Activated naive CD4-positive, alpha-beta T cell treated with anti-CD3 and anti-CD28 coated beads, Interleukin-2, amount 50 U/mL, for 24 hours (primary cell): ENCODE results near the gene FAM184A.

Experiments
- H3K27ac Mint-ChIP-seq: one replicate; pipeline ENCODE4 v1.8.0; 2021; ENCODE audit warnings: mild to moderate bottlenecking, mixed read lengths
- H3K27me3 Mint-ChIP-seq: one replicate; pipeline ENCODE4 v1.8.0; 2021; ENCODE audit warnings: mixed read lengths
- H3K36me3 Mint-ChIP-seq: one replicate; pipeline ENCODE4 v1.8.0; 2021; ENCODE audit warnings: mixed read lengths
- H3K4me1 Mint-ChIP-seq: one replicate; pipeline ENCODE4 v1.8.0; 2021; ENCODE audit warnings: mixed read lengths
- H3K4me3 Mint-ChIP-seq: one replicate; pipeline ENCODE4 v1.8.0; 2021; ENCODE audit warnings: mild to moderate bottlenecking, mixed read lengths
- H3K9me3 Mint-ChIP-seq: one replicate; pipeline ENCODE4 v1.8.0; 2021; ENCODE audit warnings: mixed read lengths

Gene FAM184A

GRCh38 chr6:118985123-118985830 lies 93.2 kb downstream of the FAM184A start:
- H3K4me1 Mint-ChIP-seq = no peaks in the 10 kb centered on the region
- no peak overlapping the region for H3K4me3 Mint-ChIP-seq
- no peaks in the 10 kb centered on the region for H3K27me3 Mint-ChIP-seq
- H3K9me3 Mint-ChIP-seq = no peaks in the 10 kb centered on the region
- H3K27ac Mint-ChIP-seq = no peak overlapping the region
- H3K36me3 Mint-ChIP-seq = no peaks in the 10 kb centered on the region

- Mint-ChIP-seq H3K27me3 (no peaks in the 10 kb centered on the region), H3K4me3 (no peak overlapping the region), H3K4me1 (no peaks in the 10 kb centered on the region), H3K27ac (no peak overlapping the region), H3K9me3 (no peaks in the 10 kb centered on the region), H3K36me3 (peaks cover 2% of the 10 kb centered on the region)
Observed at GRCh38 chr6:118984342-118984741, 94.1 kb downstream of the FAM184A start.

DNA sequence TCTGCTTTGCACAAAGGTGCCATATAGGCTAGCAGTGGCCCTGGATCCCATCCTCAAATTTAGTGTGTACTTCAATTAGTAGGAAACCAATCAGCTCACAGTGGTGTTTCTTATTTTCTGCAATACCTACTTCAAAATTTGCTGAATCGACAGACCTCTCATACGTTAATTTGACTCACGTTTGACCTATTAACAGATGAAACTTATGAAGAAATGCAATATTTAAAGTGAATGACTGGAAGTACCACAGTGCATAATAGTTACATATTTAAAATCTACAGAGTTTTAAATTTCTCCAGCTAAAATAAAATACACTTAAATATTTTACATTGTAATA lies 95.9 kb downstream of the FAM184A start:
- no peaks in the 10 kb centered on the region for H3K9me3 Mint-ChIP-seq
- H3K27me3 Mint-ChIP-seq = no peaks in the 10 kb centered on the region
- H3K27ac Mint-ChIP-seq = no peak overlapping the region
- peaks cover 7% of the 10 kb centered on the region for H3K36me3 Mint-ChIP-seq
- H3K4me1 Mint-ChIP-seq = no peaks in the 10 kb centered on the region
- no peak overlapping the region for H3K4me3 Mint-ChIP-seq

DNA sequence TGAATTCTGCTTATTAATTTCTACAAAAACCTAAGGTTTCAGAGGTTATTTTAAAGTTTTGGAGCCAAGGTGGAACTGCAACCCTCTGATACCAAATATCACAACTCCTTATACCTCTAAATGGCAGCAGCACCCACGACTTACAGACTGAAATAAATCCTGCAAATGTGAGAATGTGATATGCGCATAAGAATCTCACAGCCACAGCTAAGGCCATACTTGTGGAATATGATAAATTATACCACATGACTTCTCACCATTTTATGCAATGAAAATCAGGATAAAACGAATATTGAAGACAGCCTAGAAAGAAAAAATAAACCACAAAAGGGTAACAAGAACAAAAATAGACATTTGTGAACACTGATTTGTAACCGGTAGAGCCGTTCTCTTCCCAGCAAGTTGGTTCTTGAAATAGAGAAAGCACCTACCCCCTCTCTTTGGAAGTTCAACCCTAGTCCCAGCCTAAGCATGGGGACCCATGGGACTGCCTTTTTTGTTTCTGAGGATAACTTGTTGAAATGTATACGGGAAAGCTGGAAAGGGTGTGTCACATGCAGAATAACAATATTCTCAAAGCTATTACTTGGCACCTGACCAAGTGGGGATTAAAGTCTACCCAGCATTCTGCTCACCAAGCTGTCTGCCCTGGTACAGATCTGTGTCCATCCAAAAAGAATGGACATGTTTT lies 96.4 kb downstream of the FAM184A start:
- Mint-ChIP-seq H3K4me3 (no peak overlapping the region), H3K27ac (no peak overlapping the region), H3K4me1 (no peaks in the 10 kb centered on the region), H3K27me3 (no peaks in the 10 kb centered on the region), H3K9me3 (no peaks in the 10 kb centered on the region), H3K36me3 (peaks cover 7% of the 10 kb centered on the region)

DNA sequence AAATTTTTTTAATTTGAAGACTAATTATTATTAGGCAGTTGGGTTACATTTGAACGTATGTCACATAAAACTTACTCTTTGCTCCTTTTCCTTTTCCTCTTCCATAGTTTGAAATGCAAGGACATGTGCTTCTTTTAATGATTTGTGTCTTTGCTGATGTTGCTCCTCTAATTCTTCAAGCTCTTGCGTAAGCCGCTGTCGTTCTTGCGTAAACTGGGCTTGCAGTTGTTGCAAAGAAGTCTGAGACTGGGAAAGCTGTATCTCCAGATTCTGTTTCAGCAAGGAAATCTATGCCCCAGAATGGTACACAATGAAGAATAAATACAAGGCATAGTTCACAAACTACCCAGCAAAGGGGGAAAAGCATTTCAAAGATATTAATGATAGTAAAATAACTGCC lies 98.4 kb downstream of the FAM184A start:
- no peaks in the 10 kb centered on the region for H3K27me3 Mint-ChIP-seq
- no peaks in the 10 kb centered on the region for H3K9me3 Mint-ChIP-seq
- no peaks in the 10 kb centered on the region for H3K4me1 Mint-ChIP-seq
- no peak overlapping the region for H3K27ac Mint-ChIP-seq
- H3K4me3 Mint-ChIP-seq = no peak overlapping the region
- peaks cover 7% of the 10 kb centered on the region for H3K36me3 Mint-ChIP-seq

GRCh38 chr6:118974790-118975189 lies 103.7 kb downstream of the FAM184A start:
- no peak overlapping the region for H3K27ac Mint-ChIP-seq
- H3K36me3 Mint-ChIP-seq = peaks cover 8% of the 10 kb centered on the region
- H3K4me3 Mint-ChIP-seq = no peak overlapping the region
- H3K4me1 Mint-ChIP-seq = no peaks in the 10 kb centered on the region
- no peaks in the 10 kb centered on the region for H3K9me3 Mint-ChIP-seq
- H3K27me3 Mint-ChIP-seq = no peaks in the 10 kb centered on the region

GRCh38 chr6:118971682-118972081 lies 106.8 kb downstream of the FAM184A start:
- H3K27ac Mint-ChIP-seq = no peak overlapping the region
- H3K4me1 Mint-ChIP-seq = no peaks in the 10 kb centered on the region
- no peaks in the 10 kb centered on the region for H3K27me3 Mint-ChIP-seq

DNA sequence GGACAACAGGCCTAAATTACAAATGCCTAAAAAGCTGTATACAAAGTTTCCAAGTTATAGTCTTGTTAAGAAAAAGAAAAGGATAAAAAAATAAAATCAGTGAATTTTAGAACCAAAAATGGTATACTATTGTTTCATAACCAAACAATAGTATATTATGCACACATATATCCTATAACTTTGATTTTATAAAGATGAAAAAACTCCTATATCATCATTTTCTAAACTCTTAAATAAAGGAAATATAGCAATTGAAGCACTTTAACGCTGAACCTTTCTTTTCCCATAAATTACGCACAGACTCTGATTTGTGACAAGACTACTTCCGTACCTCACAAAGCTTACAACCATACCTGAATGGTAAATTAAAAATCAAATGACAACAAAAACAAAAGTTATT lies 107.6 kb downstream of the FAM184A start:
- Mint-ChIP-seq H3K4me1 (no peaks in the 10 kb centered on the region), H3K4me3 (no peak overlapping the region), H3K27ac (no peak overlapping the region), H3K36me3 (peaks cover 3% of the 10 kb centered on the region), H3K27me3 (no peaks in the 10 kb centered on the region), H3K9me3 (no peaks in the 10 kb centered on the region)

More at GRCh38 chr6:118971682-118972081, 106.8 kb downstream of the FAM184A start:
- Mint-ChIP-seq H3K36me3 (peaks cover 3% of the 10 kb centered on the region), H3K9me3 (no peaks in the 10 kb centered on the region), H3K4me3 (no peak overlapping the region)

DNA sequence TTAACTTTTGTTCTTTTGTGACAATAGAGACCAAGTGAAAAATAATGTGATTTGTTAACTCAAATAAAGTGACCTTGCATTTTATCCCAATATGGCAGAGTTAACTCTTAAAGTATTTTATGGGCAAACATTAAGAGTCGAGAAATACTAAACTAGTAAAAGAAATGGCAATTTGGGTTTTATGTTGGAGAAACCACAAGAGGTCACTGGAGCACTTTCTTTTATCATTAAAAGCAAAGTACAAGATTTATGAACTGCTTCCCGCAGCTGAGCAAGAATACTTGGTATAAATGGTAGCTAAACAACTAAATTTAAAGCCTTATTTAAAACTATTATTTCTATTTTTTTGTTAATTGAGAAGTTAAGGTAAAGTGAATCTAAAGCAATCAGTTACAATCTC lies 110.0 kb downstream of the FAM184A start:
- no peaks in the 10 kb centered on the region for H3K9me3 Mint-ChIP-seq
- no peak overlapping the region for H3K27ac Mint-ChIP-seq
- H3K36me3 Mint-ChIP-seq = no peaks in the 10 kb centered on the region
- no peak overlapping the region for H3K4me3 Mint-ChIP-seq
- no peaks in the 10 kb centered on the region for H3K4me1 Mint-ChIP-seq
- H3K27me3 Mint-ChIP-seq = no peaks in the 10 kb centered on the region

DNA sequence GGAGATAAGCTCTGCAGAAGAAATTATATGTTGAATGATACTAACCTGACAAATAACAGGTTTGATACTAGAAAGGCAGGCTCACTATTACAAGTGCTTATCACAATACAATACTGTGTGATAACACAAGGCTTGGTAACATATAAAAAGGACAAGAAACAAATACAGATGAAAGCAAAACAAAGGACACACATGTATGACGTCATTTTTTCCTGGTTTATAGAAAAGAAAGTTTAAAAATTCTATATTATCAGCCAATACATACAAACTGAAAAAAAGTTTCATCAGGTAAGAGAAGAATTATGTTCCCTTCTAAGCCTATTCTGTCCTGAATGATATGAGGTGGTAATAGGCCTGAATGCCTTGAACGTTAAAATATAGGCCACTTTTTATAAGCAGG lies 111.2 kb downstream of the FAM184A start:
- Mint-ChIP-seq H3K27me3 (no peaks in the 10 kb centered on the region), H3K27ac (no peak overlapping the region), H3K9me3 (no peaks in the 10 kb centered on the region), H3K4me1 (no peaks in the 10 kb centered on the region), H3K36me3 (no peaks in the 10 kb centered on the region), H3K4me3 (no peak overlapping the region)

- Mint-ChIP-seq H3K27me3 (no peaks in the 10 kb centered on the region), H3K4me1 (no peaks in the 10 kb centered on the region), H3K9me3 (no peaks in the 10 kb centered on the region), H3K36me3 (no peaks in the 10 kb centered on the region), H3K4me3 (no peak overlapping the region), H3K27ac (no peak overlapping the region)
Observed at GRCh38 chr6:118965843-118966370, 112.6 kb downstream of the FAM184A start.

DNA sequence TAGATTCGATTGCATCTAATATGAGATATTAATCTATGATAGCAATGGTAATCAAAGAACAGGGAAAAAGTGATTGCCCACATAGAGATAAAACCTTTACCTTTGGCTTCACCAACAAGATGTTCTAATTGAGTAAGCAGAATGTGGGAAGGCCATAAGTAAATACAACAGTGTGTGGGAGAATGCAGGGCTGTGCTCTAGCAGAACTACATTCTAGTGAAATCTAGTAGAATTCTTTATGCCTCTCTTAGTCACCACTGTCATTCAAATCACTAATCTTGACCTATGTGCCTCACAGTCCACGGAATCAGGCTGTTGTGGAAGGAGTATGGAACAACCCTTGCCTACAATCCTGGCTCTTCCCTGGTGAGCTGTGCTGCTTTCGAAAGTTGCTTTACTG lies 113.1 kb downstream of the FAM184A start:
- Mint-ChIP-seq H3K4me3 (no peak overlapping the region), H3K4me1 (no peaks in the 10 kb centered on the region), H3K36me3 (no peaks in the 10 kb centered on the region), H3K27me3 (no peaks in the 10 kb centered on the region), H3K27ac (no peak overlapping the region), H3K9me3 (no peaks in the 10 kb centered on the region)

- no peak overlapping the region for H3K27ac Mint-ChIP-seq
- H3K4me1 Mint-ChIP-seq = no peaks in the 10 kb centered on the region
- H3K4me3 Mint-ChIP-seq = no peak overlapping the region
- no peaks in the 10 kb centered on the region for H3K27me3 Mint-ChIP-seq
- no peaks in the 10 kb centered on the region for H3K9me3 Mint-ChIP-seq
- H3K36me3 Mint-ChIP-seq = no peaks in the 10 kb centered on the region
Observed at GRCh38 chr6:118963003-118963402, 115.5 kb downstream of the FAM184A start.

DNA sequence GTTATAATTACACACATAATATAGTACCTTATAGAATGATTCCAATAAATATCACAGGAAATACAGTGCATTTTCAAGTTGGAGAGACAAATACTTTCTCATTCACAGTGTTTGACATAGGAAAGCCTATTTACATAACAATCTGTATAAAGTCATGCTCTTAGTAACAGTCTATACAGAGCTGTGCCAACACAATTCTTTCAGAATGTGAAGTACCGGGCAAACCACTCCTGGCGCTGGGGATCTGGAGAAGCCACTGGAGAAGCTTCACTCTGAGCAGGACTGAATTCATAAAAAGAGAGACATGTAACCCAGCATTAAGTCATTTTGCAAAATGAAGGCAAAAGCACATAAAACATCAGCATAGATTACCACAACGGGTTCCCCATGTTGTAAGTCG lies 118.6 kb downstream of the FAM184A start:
- H3K4me3 Mint-ChIP-seq = no peak overlapping the region
- no peak overlapping the region for H3K27ac Mint-ChIP-seq
- no peaks in the 10 kb centered on the region for H3K4me1 Mint-ChIP-seq
- no peaks in the 10 kb centered on the region for H3K9me3 Mint-ChIP-seq
- H3K27me3 Mint-ChIP-seq = no peaks in the 10 kb centered on the region
- H3K36me3 Mint-ChIP-seq = no peaks in the 10 kb centered on the region

DNA sequence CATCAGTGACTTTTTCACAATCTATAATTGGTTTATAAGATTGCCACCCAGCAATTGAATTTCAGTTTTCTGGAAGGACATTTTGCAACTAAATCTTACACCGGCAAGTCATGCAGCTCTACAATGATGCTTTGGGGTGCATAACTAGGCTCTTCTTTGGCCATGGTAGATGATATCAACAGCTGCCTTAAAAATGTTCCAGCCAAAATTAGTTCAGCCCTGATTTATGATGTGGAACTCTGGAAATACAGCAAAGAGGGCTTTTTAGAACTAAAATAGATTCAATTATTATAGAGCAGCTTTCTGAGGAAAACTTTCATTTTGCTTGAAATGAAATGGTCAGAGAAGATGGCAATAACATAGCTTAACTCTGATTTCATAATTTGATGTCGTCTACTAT lies 125.1 kb downstream of the FAM184A start:
- peaks cover 17% of the 10 kb centered on the region for H3K9me3 Mint-ChIP-seq

GRCh38 chr6:118952683-118953082 lies 125.8 kb downstream of the FAM184A start:
- no peaks in the 10 kb centered on the region for H3K4me1 Mint-ChIP-seq
- H3K4me3 Mint-ChIP-seq = no peak overlapping the region
- H3K9me3 Mint-ChIP-seq = peaks cover 17% of the 10 kb centered on the region
- no peaks in the 10 kb centered on the region for H3K36me3 Mint-ChIP-seq
- H3K27ac Mint-ChIP-seq = no peak overlapping the region
- H3K27me3 Mint-ChIP-seq = no peaks in the 10 kb centered on the region

More for the DNA sequence above, 125.1 kb downstream of the FAM184A start:
- Mint-ChIP-seq H3K36me3 (no peaks in the 10 kb centered on the region), H3K4me1 (no peaks in the 10 kb centered on the region), H3K4me3 (no peak overlapping the region), H3K27ac (no peak overlapping the region), H3K27me3 (no peaks in the 10 kb centered on the region)
